Measurements from ENCODE around the gene LSP1.

DNA sequence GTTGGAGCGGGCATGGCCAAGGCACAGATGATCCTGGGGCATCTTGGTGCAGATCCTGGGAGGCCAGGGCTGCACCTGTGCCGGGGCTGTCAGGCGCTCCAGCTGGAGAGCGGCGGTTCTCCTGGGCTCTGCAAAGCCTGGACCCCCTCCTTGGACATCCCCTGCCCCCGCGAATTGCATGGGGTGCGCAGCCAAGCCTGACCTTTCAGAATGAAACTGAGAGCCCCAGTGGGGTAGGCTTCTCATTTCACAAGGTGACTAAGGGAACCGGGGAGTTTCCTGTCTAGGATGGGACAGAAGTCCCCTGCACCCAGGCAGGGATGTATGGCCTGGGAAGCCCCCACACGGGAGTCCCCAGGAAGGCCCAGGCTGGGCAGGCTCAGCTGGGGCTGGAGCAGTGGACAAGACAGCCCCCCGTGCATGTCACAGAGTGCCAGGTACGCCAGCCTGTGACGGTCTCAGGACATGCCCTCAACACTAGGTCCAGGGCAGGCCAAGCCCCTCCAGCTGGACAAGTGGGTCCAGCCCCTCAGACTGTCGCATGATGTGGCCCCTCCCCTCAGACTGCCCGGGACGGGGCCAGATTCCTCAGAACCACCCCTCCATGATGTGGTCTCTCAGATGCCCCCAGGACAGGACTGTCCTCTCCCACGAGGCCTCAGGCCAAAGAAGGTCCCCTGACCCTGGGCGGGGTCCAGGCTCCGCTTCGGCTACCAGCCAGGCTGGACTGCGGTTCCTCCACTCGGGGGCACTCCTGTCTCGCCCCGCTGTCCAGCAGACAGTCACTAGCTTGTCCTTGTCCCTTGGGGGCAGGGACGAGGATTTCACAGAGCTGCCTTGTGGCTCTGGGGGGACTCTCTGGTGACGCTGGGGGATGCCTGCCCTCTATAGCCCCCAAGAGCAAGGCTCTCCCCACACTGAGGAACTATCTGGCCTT lies 2.3 kb downstream of the LSP1 start:
- TF ChIP-seq EZH2 (IDR thresholded peaks at IDR 0.05; ENCODE audit: borderline replicate concordance, low read depth, low read length, poor library complexity, severe bottlenecking) (no peak), CTCF (conservative IDR thresholded peaks at IDR 0.05; ENCODE audit: low read depth, low read length) (no peak)

Measured in A673 (cell line).